CD4-positive, alpha-beta memory T cell (primary cell): ENCODE results near the gene OR2A5. TPM values are rescaled to one million over a fixed set of nuclear protein-coding genes. Genes with fewer than 3 reads are reported as not detected.

Experiments
- CTCF ChIA-PET: fragments of 350-600 bp; sonication (Branson Sonifier 250); formaldehyde crosslinking; loops from one replicate; lab custom pipeline; 2021; ENCODE audit warnings: inconsistent platforms; ENCODE audit not compliant: partially characterized antibody; lab: Charles Lee
- POLR2A ChIA-PET: fragments of 350-600 bp; sonication (Branson Sonifier 250); formaldehyde crosslinking; loops from one replicate; lab custom pipeline; 2021; ENCODE audit not compliant: partially characterized antibody; lab: Charles Lee
- DNase-seq, 5 donors: peaks; one replicate each; pipeline versions ENCODE4 v3.0.0 to v3.0.0-alpha.2; 2020 to 2022; ENCODE audit warnings: mixed read lengths in 1 of 5
- H3K27ac ChIP-seq: one replicate; pipeline ENCODE4 v1.7.0; 2013; ENCODE audit warnings: low read depth, low read length
- H3K27me3 ChIP-seq: 2 replicates; pipeline ENCODE4 v1.7.0; 2013; ENCODE audit warnings: mild to moderate bottlenecking, low read length, moderate library complexity; ENCODE audit not compliant: insufficient read depth
- H3K36me3 ChIP-seq: 2 replicates; pipeline ENCODE4 v1.7.0; 2013; ENCODE audit warnings: mild to moderate bottlenecking, low read length, moderate library complexity; ENCODE audit not compliant: insufficient read depth
- H3K4me1 ChIP-seq: 2 replicates; pipeline ENCODE4 v1.7.0; 2013; ENCODE audit warnings: mild to moderate bottlenecking, low read length, moderate library complexity; ENCODE audit not compliant: insufficient read depth
- H3K4me3 ChIP-seq, 2 donors: one replicate each; pipeline ENCODE4 v1.7.0; 2013; ENCODE audit warnings: low read length in 2 of 2, mild to moderate bottlenecking in 1 of 2
- H3K9me3 ChIP-seq, 2 donors: one replicate each; pipeline ENCODE4 v1.7.0; 2013; ENCODE audit warnings: low read length in 2 of 2, control low read depth in 1 of 2; ENCODE audit not compliant: control insufficient read depth in 1 of 2
- H3K27ac Mint-ChIP-seq, 7 donors: one replicate each; pipeline ENCODE4 v1.8.0; 2020 to 2021; ENCODE audit warnings: mixed read lengths in 7 of 7, mild to moderate bottlenecking in 6 of 7, inconsistent platforms in 3 of 7, moderate library complexity in 3 of 7
- H3K27me3 Mint-ChIP-seq, 2 donors: one replicate each; pipeline ENCODE4 v1.8.0; 2020 to 2021; ENCODE audit warnings: mixed read lengths in 2 of 2
- H3K36me3 Mint-ChIP-seq, 2 donors: one replicate each; pipeline ENCODE4 v1.8.0; 2020 to 2021; ENCODE audit warnings: mixed read lengths in 2 of 2, inconsistent platforms in 1 of 2, mild to moderate bottlenecking in 1 of 2
- H3K4me1 Mint-ChIP-seq, 4 donors: one replicate each; pipeline ENCODE4 v1.8.0; 2020 to 2021; ENCODE audit warnings: mixed read lengths in 4 of 4, mild to moderate bottlenecking in 1 of 4
- H3K4me3 Mint-ChIP-seq, 8 donors: one replicate each; pipeline ENCODE4 v1.8.0; 2020 to 2021; ENCODE audit warnings: mixed read lengths in 8 of 8, mild to moderate bottlenecking in 7 of 8, moderate library complexity in 6 of 8, inconsistent platforms in 3 of 8
- H3K9me3 Mint-ChIP-seq, 8 donors: one replicate each; pipeline ENCODE4 v1.8.0; 2020 to 2021; ENCODE audit warnings: mixed read lengths in 8 of 8, mild to moderate bottlenecking in 5 of 8, inconsistent platforms in 3 of 8, moderate library complexity in 1 of 8
- intact Hi-C: fragments of 100-400 bp; cut with micrococcal nuclease; formaldehyde crosslinking; loops from one replicate; pipeline ENCODE4 v1.15.1; 2023
- polyA plus RNA-seq, 2 donors: library from polyadenylated mRNA; unstranded; fragments of 300-500 nt; fragmentation: Illumina TruSeq; gene quantifications; one replicate each; pipeline ENCODE4 v1.2.3, GENCODE V29; 2021
- total RNA-seq, 2 experiments: library from RNA; stranded (reverse); gene quantifications; one replicate each; pipeline ENCODE4 v1.2.3, GENCODE V29; 2021

Gene OR2A5
- total RNA-seq (not detected), polyA plus RNA-seq (not detected)

- no peak within 1 kb of the TSS for H3K4me3 Mint-ChIP-seq
- H3K27ac Mint-ChIP-seq: no peak within 1 kb of the TSS
- no peaks in the 10 kb centered on the region for H3K36me3 Mint-ChIP-seq
- DNase-seq: no peak
- ChIA-PET CTCF (no interaction called here), POLR2A (no interaction called here)
- Histone ChIP-seq H3K27me3 (no peaks in the 10 kb centered on the region), H3K27ac (no peak within 1 kb of the TSS), H3K4me1 (no peaks in the 10 kb centered on the region), H3K36me3 (no peaks in the 10 kb centered on the region), H3K9me3 (no peaks in the 10 kb centered on the region), H3K4me3 (no peak within 1 kb of the TSS)
- intact Hi-C loops: no loop called here
- no peaks in the 10 kb centered on the region for H3K4me1 Mint-ChIP-seq
- H3K27me3 Mint-ChIP-seq: peaks cover 6 to 13% of the 10 kb centered on the region in 2 donors
- peaks cover 0 to 3% (median 0%) of the 10 kb centered on the region in 8 donors for H3K9me3 Mint-ChIP-seq
These were observed at the start of gene OR2A5 for GRCh38 chr7:144048648-144049047. Gene OR2A5, plus strand, starts transcription at chr7:144048948. Its CDS starts 1,454 bp downstream, at chr7:144050402.

GRCh38 chr7:144000020-144000419, 48.7 kb upstream of the OR2A5 start, which contains the start of gene OR6B1:
Gene OR6B1, plus strand, starts transcription at chr7:144000320. Its CDS starts 3,677 bp downstream, at chr7:144003997.
- H3K4me3 ChIP-seq: no peak within 1 kb of the TSS
- no peaks in the 10 kb centered on the region for H3K4me1 ChIP-seq
- H3K27me3 Mint-ChIP-seq: peaks cover 5% of the 10 kb centered on the region in 2 donors
- POLR2A ChIA-PET: no interaction called here
- H3K9me3 Mint-ChIP-seq: no peaks in the 10 kb centered on the region
- H3K27ac Mint-ChIP-seq: no peak within 1 kb of the TSS
- CTCF ChIA-PET: no interaction called here
- no peaks in the 10 kb centered on the region for H3K27me3 ChIP-seq
- DNase-seq: no peak
- H3K36me3 Mint-ChIP-seq: no peaks in the 10 kb centered on the region
- H3K36me3 ChIP-seq: no peaks in the 10 kb centered on the region
- H3K4me3 Mint-ChIP-seq: no peak within 1 kb of the TSS
- intact Hi-C loops: loop anchor here (2.0 kb wide), 1 partner anchor 47 kb away; no protein-coding TSS in a partner anchor
- peaks cover 0 to 2% (median 0%) of the 10 kb centered on the region in 4 donors for H3K4me1 Mint-ChIP-seq
- no peak within 1 kb of the TSS for H3K27ac ChIP-seq
- H3K9me3 ChIP-seq: no peaks in the 10 kb centered on the region

- H3K4me1 Mint-ChIP-seq: peaks cover 0 to 2% (median 0%) of the 10 kb centered on the region in 4 donors
These were observed 47.2 kb upstream of the OR2A5 start for GRCh38 chr7:144001543-144001942.

GRCh38 chr7:144004703-144005102, 44.0 kb upstream of the OR2A5 start:
- Mint-ChIP-seq H3K9me3 (peaks cover 0 to 20% (median 7%) of the 10 kb centered on the region in 8 donors), H3K4me3 (no peak overlapping the region), H3K36me3 (peaks cover 0 to 3% of the 10 kb centered on the region in 2 donors), H3K27ac (no peak overlapping the region), H3K4me1 (peaks cover 0 to 2% (median 0%) of the 10 kb centered on the region in 4 donors), H3K27me3 (peaks cover 4 to 13% of the 10 kb centered on the region in 2 donors)
- POLR2A ChIA-PET: no interaction called here
- Histone ChIP-seq H3K27me3 (no peaks in the 10 kb centered on the region), H3K36me3 (no peaks in the 10 kb centered on the region), H3K27ac (no peak overlapping the region), H3K9me3 (no peaks in the 10 kb centered on the region), H3K4me3 (no peak overlapping the region), H3K4me1 (no peaks in the 10 kb centered on the region)
- CTCF ChIA-PET: no interaction called here
- intact Hi-C loops: no loop called here
- DNase-seq: no peak

More at GRCh38 chr7:144001543-144001942, 47.2 kb upstream of the OR2A5 start:
- ChIA-PET CTCF (no interaction called here), POLR2A (no interaction called here)
- no peak overlapping the region for H3K4me3 Mint-ChIP-seq
- no peak overlapping the region for H3K27ac Mint-ChIP-seq
- Histone ChIP-seq H3K27ac (no peak overlapping the region), H3K36me3 (no peaks in the 10 kb centered on the region), H3K27me3 (no peaks in the 10 kb centered on the region), H3K9me3 (no peaks in the 10 kb centered on the region), H3K4me3 (no peak overlapping the region), H3K4me1 (no peaks in the 10 kb centered on the region)
- H3K9me3 Mint-ChIP-seq: peaks cover 0 to 2% (median 0%) of the 10 kb centered on the region in 8 donors
- intact Hi-C loops: loop anchor here (2.0 kb wide), 1 partner anchor 45 kb away; no protein-coding TSS in a partner anchor
- no peak for DNase-seq
- H3K36me3 Mint-ChIP-seq: no peaks in the 10 kb centered on the region
- peaks cover 6 to 7% of the 10 kb centered on the region in 2 donors for H3K27me3 Mint-ChIP-seq

- no peaks in the 10 kb centered on the region for H3K36me3 ChIP-seq
- H3K9me3 ChIP-seq: no peaks in the 10 kb centered on the region
- no peak overlapping the region for H3K27ac ChIP-seq
- H3K27me3 Mint-ChIP-seq: peaks cover 5 to 14% of the 10 kb centered on the region in 2 donors
- no peaks in the 10 kb centered on the region for H3K27me3 ChIP-seq
- intact Hi-C loops: no loop called here
- H3K4me1 Mint-ChIP-seq: peaks cover 0 to 2% (median 0%) of the 10 kb centered on the region in 4 donors
- H3K4me1 ChIP-seq: no peaks in the 10 kb centered on the region
- no peak for DNase-seq
- H3K4me3 Mint-ChIP-seq: no peak overlapping the region
- peaks cover 0 to 34% (median 20%) of the 10 kb centered on the region in 8 donors for H3K9me3 Mint-ChIP-seq
- no peak overlapping the region for H3K27ac Mint-ChIP-seq
- CTCF ChIA-PET: no interaction called here
- H3K36me3 Mint-ChIP-seq: peaks cover 0 to 3% of the 10 kb centered on the region in 2 donors
- H3K4me3 ChIP-seq: no peak overlapping the region
- POLR2A ChIA-PET: no interaction called here
These were observed 42.6 kb upstream of the OR2A5 start for GRCh38 chr7:144006029-144006691.

- peaks cover 0 to 38% (median 24%) of the 10 kb centered on the region in 8 donors for H3K9me3 Mint-ChIP-seq
- peaks cover 6 to 15% of the 10 kb centered on the region in 2 donors for H3K27me3 Mint-ChIP-seq
- peaks cover 0 to 2% (median 0%) of the 10 kb centered on the region in 4 donors for H3K4me1 Mint-ChIP-seq
These were observed 42.1 kb upstream of the OR2A5 start for GRCh38 chr7:144006692-144007042.

GRCh38 chr7:144009361-144009760, 39.4 kb upstream of the OR2A5 start:
- H3K4me1 ChIP-seq: no peaks in the 10 kb centered on the region
- no peak overlapping the region for H3K27ac ChIP-seq
- ChIA-PET POLR2A (no interaction called here), CTCF (no interaction called here)
- Mint-ChIP-seq H3K27me3 (peaks cover 8 to 12% of the 10 kb centered on the region in 2 donors), H3K4me3 (no peak overlapping the region), H3K4me1 (no peaks in the 10 kb centered on the region), H3K9me3 (peaks cover 0 to 45% (median 24%) of the 10 kb centered on the region in 8 donors), H3K27ac (no peak overlapping the region), H3K36me3 (peaks cover 0 to 3% of the 10 kb centered on the region in 2 donors)
- H3K36me3 ChIP-seq: no peaks in the 10 kb centered on the region
- no peak for DNase-seq
- intact Hi-C loops: no loop called here
- H3K9me3 ChIP-seq: no peaks in the 10 kb centered on the region
- H3K4me3 ChIP-seq: no peak overlapping the region
- H3K27me3 ChIP-seq: no peaks in the 10 kb centered on the region

More at GRCh38 chr7:144006692-144007042, 42.1 kb upstream of the OR2A5 start:
- Mint-ChIP-seq H3K27ac (no peak overlapping the region), H3K36me3 (peaks cover 0 to 3% of the 10 kb centered on the region in 2 donors), H3K4me3 (no peak overlapping the region)
- Histone ChIP-seq H3K27me3 (no peaks in the 10 kb centered on the region), H3K9me3 (no peaks in the 10 kb centered on the region), H3K36me3 (no peaks in the 10 kb centered on the region), H3K4me1 (no peaks in the 10 kb centered on the region), H3K4me3 (no peak overlapping the region), H3K27ac (no peak overlapping the region)
- DNase-seq: no peak
- intact Hi-C loops: no loop called here
- CTCF ChIA-PET: no interaction called here
- POLR2A ChIA-PET: no interaction called here
